GM19397 (cell line): ENCODE data around the gene TMTC4.
"Not testable (repeated sequence)": the region's sequence is repeated elsewhere in the genome, so short reads cannot be mapped to it uniquely, and the experiment has no call there.

Experiments
- ATAC-seq: cut with Tn5 transposase; IDR thresholded peaks from one replicate; pipeline ENCODE4 v1.9.1; 2021; ENCODE audit warnings: mild to moderate bottlenecking, moderate library complexity; ENCODE audit not compliant: unreplicated experiment

TMTC4 gene

GRCh38 chr13:100674572-100674871 is at the start of gene TMTC4:
Gene TMTC4 (minus strand): TSS chr13:100674795. CDS start chr13:100670362, 4,433 bp downstream.
- peak; percentile 46 for ATAC-seq

DNA sequence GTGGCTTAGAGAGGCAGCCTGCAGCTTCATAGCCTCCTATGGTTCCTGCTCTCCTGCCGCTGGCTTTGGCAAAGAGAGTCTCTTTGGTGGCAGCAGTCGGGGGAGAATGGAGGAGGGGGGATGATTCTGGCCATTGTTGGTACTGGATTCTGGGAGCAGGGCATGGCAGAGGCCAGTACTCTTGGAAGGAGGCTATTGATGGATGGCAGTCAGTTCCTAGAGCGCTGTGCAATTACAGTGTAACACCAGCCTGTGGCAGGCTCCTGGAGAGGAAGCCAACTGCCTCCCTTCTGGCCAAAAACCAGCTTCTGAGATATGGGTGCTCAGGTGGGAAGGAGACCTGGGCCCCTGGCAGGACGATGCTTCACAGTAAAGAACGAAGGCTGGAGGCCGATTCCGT is 47.9 kb upstream of the TMTC4 start:
- ATAC-seq = no peak

- no peak for ATAC-seq
Observed at GRCh38 chr13:100721885-100722512, 47.4 kb upstream of the TMTC4 start.

- ATAC-seq = no peak
Observed at GRCh38 chr13:100715604-100716003, 41.0 kb upstream of the TMTC4 start.

- no peak for ATAC-seq
Observed at GRCh38 chr13:100714478-100714877, 39.9 kb upstream of the TMTC4 start.

GRCh38 chr13:100710176-100710575 is 35.6 kb upstream of the TMTC4 start:
- ATAC-seq = no peak

- ATAC-seq = no peak
Observed at GRCh38 chr13:100707818-100708740, 33.5 kb upstream of the TMTC4 start.

GRCh38 chr13:100698331-100698730 is 23.7 kb upstream of the TMTC4 start:
- ATAC-seq = not testable (repeated sequence)

- no peak for ATAC-seq
Observed at GRCh38 chr13:100695509-100695773, 20.8 kb upstream of the TMTC4 start.

DNA sequence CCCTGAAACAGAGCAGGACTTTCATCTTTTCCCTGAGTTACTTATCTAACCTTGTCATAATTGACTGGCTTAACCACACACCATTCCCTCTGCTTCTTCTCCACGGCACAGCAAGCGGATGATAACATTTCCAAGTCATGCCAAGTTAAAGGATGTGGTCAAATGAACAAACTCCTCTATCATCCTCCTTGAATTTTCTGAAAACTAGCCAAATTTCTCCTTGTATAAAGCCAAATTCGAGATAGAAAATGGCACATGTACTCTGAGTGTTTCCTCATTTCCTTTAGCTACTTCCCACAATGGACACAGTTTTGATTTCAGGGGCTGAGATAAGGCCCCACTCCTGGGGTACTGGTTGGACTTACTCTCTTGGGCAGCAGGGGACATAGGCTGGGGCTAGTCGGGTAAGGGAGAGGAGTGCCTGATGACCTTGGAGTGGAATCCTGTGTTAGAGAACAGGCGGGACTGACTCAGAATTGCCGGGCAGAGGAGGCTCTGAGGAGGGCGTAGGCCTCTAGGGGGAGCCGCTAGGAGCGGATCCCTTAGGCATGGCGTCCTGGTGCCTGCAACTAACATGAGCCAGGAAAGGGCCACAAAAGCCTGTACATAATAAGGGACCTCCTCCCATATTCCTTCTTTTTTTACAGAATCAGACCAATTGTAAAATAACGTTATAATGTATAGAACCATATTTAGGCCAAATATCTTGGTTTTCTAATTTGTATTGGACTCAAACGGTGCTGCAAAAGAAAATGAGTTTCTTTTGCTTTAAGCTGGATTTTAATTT is 20.3 kb upstream of the TMTC4 start:
- ATAC-seq = no peak

DNA sequence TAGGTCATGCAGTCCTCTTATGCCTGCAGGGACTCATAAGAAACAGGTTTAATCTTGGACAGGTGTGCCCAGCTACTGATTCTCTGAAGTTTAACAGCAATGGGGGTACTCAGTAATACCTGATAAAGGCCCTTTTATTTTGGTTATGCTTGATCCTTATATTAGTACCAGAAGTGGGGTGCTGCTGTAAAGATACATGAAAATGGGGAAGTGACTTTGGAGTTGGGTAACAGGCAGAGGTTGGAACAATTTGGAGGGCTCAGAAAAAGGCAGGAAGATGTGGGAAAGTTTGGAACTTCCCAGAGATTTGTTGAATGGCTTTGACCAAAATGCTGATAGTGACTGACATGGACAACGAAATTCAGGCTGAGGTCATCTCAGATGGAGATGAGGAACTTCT is 14.6 kb upstream of the TMTC4 start:
- no peak for ATAC-seq

DNA sequence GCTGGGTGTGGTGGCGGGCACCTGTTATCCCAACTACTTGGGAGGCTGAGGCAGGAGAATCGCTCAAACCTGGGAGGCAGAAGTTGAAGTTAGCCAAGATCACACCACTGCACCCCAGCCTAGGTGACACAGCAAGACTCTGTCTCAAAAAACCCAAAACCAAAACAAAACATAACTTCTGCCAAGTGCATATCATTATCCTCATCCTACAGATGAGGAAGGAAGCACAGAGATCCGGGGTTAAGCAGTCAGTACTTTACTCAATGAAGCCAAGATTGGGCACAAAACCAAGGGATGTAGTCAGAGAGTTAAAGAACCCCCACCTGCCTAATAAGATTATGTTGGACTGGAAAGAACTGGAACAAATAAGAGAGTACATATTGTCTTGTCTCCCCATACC is 5.5 kb upstream of the TMTC4 start:
- ATAC-seq = no peak

GRCh38 chr13:100677128-100677527 is 2.5 kb upstream of the TMTC4 start:
- ATAC-seq = not testable (repeated sequence)

DNA sequence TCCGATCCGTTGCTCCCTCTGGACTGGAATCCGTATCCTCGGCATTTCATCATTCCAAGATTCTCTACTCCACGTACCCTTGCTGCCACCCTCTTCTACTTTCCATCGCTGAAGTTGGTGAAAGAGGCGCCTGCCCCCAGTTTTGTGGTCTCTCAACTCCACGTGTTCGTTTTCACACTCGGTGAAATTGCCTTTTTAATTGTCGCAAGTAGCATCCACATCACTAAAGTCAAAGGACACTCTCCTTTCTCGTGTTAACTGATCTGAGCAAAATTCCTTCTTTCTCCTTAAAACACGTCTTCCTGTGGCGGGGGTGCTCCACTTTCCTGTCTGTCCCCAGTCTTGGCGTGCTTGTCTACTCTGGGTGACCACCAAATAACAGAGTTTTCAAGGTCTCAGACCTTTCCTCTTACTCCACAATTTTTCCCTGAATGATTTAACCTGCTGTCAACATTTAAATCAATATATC is 1.1 kb upstream of the TMTC4 start:
- ATAC-seq = no peak

DNA sequence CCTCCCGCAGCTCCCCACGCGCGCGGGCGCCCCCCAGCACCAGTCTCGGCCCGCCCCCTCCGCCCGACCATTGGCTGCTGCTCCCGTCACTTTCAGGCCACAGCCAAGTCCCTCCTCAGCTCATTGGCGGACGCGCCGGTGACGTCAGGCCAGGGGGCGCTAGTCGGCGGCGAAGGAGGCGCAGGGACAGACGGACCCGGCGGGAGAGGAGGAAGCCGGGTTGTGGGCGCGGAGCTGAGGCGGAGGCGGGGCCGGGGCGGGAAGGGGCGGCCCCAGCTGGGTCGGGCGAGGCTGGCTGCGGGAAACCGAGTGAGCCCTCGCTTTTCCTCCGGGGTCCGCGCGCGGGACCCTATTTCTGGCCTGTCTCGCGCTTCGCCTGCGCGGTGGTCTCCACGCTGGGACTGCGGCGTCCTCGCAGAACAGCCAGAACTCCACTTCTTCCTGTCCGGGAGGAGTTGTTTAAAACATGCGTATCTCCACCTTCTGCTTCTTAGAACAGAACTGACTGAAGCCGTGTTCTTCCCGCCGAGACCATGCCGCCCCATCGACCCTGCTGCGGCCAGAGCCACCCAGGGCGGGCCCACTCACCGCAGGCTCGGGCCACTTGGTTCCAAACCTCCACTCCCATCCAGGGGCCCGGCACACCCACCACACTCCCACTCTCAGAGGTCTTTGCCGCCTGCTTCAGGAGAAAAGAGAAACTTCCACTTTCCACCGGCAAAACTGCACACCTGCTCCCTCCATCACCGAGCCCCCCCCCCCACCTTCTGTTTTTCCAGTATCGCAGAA is 471 bp upstream of the TMTC4 start:
- peak; percentile 93 for ATAC-seq

- ATAC-seq = peak; percentile 40
Observed at GRCh38 chr13:100673713-100674571, 653 bp downstream of the TMTC4 start.

DNA sequence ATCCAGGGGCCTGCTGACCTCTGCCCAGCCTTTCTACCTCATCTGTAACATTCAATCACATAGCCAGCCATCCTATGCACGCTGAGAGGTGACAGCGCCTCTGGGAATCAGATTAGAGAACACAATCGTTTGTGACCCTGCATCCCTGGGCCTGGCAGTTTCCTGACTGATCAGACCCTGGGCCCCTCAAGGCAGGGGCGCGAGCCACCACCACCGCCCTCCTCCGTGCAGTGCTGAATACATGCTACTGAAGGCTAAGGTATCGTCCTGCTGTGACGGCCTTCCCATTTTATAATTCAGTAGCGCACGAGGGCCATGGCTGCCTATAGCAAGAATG is 1.3 kb downstream of the TMTC4 start:
- ATAC-seq = no peak

- ATAC-seq = no peak
Observed at GRCh38 chr13:100671389-100672182, 3.0 kb downstream of the TMTC4 start.

DNA sequence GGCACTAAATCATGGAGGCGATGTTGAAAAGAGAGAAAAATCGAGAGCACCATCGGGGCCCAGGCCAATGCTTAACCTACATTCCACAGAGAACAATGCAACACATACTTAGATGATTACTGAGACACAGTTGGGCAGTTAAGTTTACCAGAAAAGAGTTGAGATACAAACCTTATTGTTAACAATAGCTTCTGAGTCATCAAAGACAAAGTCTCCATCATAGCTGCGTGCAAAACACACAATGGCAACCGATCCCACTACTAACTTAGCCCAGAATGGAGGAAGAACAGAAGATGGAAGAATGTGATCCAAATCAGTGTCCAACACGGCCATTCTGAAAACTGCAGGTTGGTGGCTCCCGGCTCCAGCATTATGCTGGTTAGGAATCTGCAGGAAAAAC is 6.2 kb downstream of the TMTC4 start:
- ATAC-seq = no peak
